CD14-positive monocyte (primary cell): ENCODE results near the gene LAMC1. TPM values are rescaled to one million over a fixed set of nuclear protein-coding genes. Genes with fewer than 3 reads are reported as not detected.

Source experiments
- DNase-seq, 3 donors: peaks; one replicate each; pipeline ENCODE4 v3.0.0-alpha.2; 2011 to 2022
- H2AFZ ChIP-seq: 2 replicates; pipeline ENCODE4 v1.6.0; 2012; ENCODE audit warnings: mild to moderate bottlenecking, low read depth, low read length, inconsistent platforms; ENCODE audit not compliant: insufficient read depth, poor library complexity, severe bottlenecking
- H3K27ac ChIP-seq, 2 donors: 1 replicate in 1 of 2; 2 replicates in 1 of 2; pipeline ENCODE4 v1.5.1; 2012 to 2013; ENCODE audit warnings: low read length in 2 of 2, control low read depth in 1 of 2, inconsistent platforms in 1 of 2, low read depth in 1 of 2, mild to moderate bottlenecking in 1 of 2
- H3K27me3 ChIP-seq, 2 donors: one replicate each; pipeline versions ENCODE4 v1.6.0 to v1.6.1; 2011 to 2013; ENCODE audit warnings: low read length in 2 of 2; ENCODE audit not compliant: control insufficient read depth in 2 of 2, insufficient read depth in 2 of 2
- H3K36me3 ChIP-seq, 2 donors: replicated peaks in 1 of 2; 1 replicate in 1 of 2; 2 replicates in 1 of 2; pipeline versions ENCODE4 v1.5.1 to v1.6.1; 2012 to 2013; ENCODE audit warnings: low read length in 2 of 2, control low read depth in 1 of 2, inconsistent platforms in 1 of 2, mild to moderate bottlenecking in 1 of 2; ENCODE audit not compliant: insufficient read depth in 2 of 2, control insufficient read depth in 1 of 2
- H3K4me1 ChIP-seq, 2 donors: 1 replicate in 1 of 2; 2 replicates in 1 of 2; pipeline versions ENCODE4 v1.5.1 to v1.6.1; 2012 to 2013; ENCODE audit warnings: low read length in 2 of 2, control low read depth in 1 of 2, inconsistent platforms in 1 of 2, mild to moderate bottlenecking in 1 of 2, moderate library complexity in 1 of 2; ENCODE audit not compliant: insufficient read depth in 2 of 2, control insufficient read depth in 1 of 2
- H3K4me2 ChIP-seq: replicated peaks from 2 replicates; pipeline ENCODE3; 2012; ENCODE audit warnings: low read length, moderate library complexity, mild to moderate bottlenecking; ENCODE audit not compliant: poor library complexity, severe bottlenecking; ENCODE audit errors: extremely low read depth
- H3K4me3 ChIP-seq, 3 experiments: fragments of 200-600 bp in 1 of 3; sonication (generic) in 1 of 3; replicated peaks in 1 of 3; 1 replicate in 2 of 3; 2 replicates in 1 of 3; pipeline ENCODE4 v1.5.1; 2011 to 2013; ENCODE audit warnings: low read length in 3 of 3, mild to moderate bottlenecking in 3 of 3, control low read depth in 2 of 3, low read depth in 2 of 3, inconsistent platforms in 1 of 3, moderate library complexity in 1 of 3
- H3K79me2 ChIP-seq: 2 replicates; pipeline ENCODE4 v1.6.0; 2012; ENCODE audit warnings: mild to moderate bottlenecking, control low read depth, inconsistent platforms, low read length, moderate library complexity; ENCODE audit not compliant: insufficient read depth
- H3K9ac ChIP-seq: 2 replicates; pipeline ENCODE4 v1.6.0; 2017; ENCODE audit warnings: low read length, mild to moderate bottlenecking; ENCODE audit not compliant: insufficient read depth, poor library complexity, severe bottlenecking
- H3K9me3 ChIP-seq, 2 donors: replicated peaks in 1 of 2; 1 replicate in 1 of 2; 2 replicates in 1 of 2; pipeline versions ENCODE4 v1.5.1 to v1.6.1; 2012 to 2013; ENCODE audit warnings: low read length in 2 of 2, control low read depth in 1 of 2; ENCODE audit not compliant: control insufficient read depth in 1 of 2, insufficient read depth in 1 of 2
- H4K20me1 ChIP-seq: 2 replicates; pipeline ENCODE4 v1.6.0; 2012; ENCODE audit warnings: mild to moderate bottlenecking, low read length, control low read depth, moderate library complexity; ENCODE audit not compliant: insufficient read depth
- H3K27ac Mint-ChIP-seq, 7 donors: one replicate each; pipeline ENCODE4 v1.8.0; 2020; ENCODE audit warnings: mild to moderate bottlenecking in 7 of 7, mixed read lengths in 7 of 7, moderate library complexity in 6 of 7, inconsistent platforms in 2 of 7
- H3K27me3 Mint-ChIP-seq, 3 donors: one replicate each; pipeline ENCODE4 v1.8.0; 2021 to 2022; ENCODE audit warnings: low read depth in 3 of 3, mild to moderate bottlenecking in 3 of 3, mixed read lengths in 3 of 3, moderate library complexity in 3 of 3, inconsistent platforms in 1 of 3
- H3K36me3 Mint-ChIP-seq, 2 donors: one replicate each; pipeline ENCODE4 v1.8.0; 2020; ENCODE audit warnings: mixed read lengths in 2 of 2, inconsistent platforms in 1 of 2, mild to moderate bottlenecking in 1 of 2
- H3K4me1 Mint-ChIP-seq: one replicate; pipeline ENCODE4 v1.8.0; 2020; ENCODE audit warnings: mild to moderate bottlenecking, mixed read lengths
- H3K4me3 Mint-ChIP-seq, 2 donors: one replicate each; pipeline ENCODE4 v1.8.0; 2020; ENCODE audit warnings: mild to moderate bottlenecking in 2 of 2, mixed read lengths in 2 of 2, moderate library complexity in 1 of 2
- H3K9me3 Mint-ChIP-seq, 7 donors: one replicate each; pipeline ENCODE4 v1.8.0; 2020 to 2022; ENCODE audit warnings: mixed read lengths in 7 of 7, mild to moderate bottlenecking in 6 of 7, moderate library complexity in 6 of 7, inconsistent platforms in 2 of 7
- WGBS: methylation state at CpG from one replicate; pipeline ENCODE4 v1.1.5; 2013; ENCODE audit warnings: missing lambda C conversion rate; ENCODE audit not compliant: insufficient coverage; 5-methylcytosine and 5-hydroxymethylcytosine counted together
- intact Hi-C, 2 donors: fragments of 100-400 bp; cut with micrococcal nuclease; formaldehyde crosslinking; loops; one replicate each; pipeline versions ENCODE4 v1.15.0 to v1.15.1; 2023
- polyA plus RNA-seq, 3 donors: library from polyadenylated mRNA; depleted of rRNA in 1 of 3; unstranded in 2 of 3; stranded (reverse) in 1 of 3; fragments of 300-500 nt in 2 of 3; fragments of >200 nt in 1 of 3; fragmentation: Illumina TruSeq in 2 of 3; gene quantifications; 1 replicate in 2 of 3; 2 replicates in 1 of 3; pipeline ENCODE4 v1.2.3, GENCODE V29; 2012 to 2021
- TF ChIP-seq, protein P1 (sequence below): fragments of 200-600 bp; IDR thresholded peaks from one replicate; pipeline ENCODE4 v1.8.0; 2022; ENCODE audit warnings: antibody characterized with exemption, mild to moderate bottlenecking

Gene LAMC1
- polyA plus RNA-seq, 3 donors, result 0.34 to 1.7 (median 0.95) TPM

DNA sequence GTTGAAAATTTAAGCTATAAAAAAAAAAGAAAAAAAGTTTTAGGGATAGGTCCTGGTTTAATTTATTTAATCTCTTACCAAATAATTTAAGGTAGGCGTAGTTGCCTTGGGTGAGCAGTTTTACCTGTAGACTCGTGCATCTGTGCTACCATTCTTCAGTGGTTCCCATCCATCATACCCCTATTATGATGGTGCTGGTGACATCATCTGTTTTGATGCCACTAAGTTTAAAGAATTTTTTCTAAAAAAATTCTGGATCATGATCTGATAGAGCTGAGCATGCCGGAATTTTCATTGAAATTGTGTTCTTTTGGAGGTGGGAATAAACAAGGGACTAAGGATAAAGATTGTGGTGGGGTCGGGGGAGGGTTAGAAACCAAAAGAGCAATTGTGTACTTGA is 15.7 kb downstream of the LAMC1 start:
- peaks cover 2 to 5% (median 2%) of the 10 kb centered on the region in 3 donors for H3K27me3 Mint-ChIP-seq
- Histone ChIP-seq H2AFZ (no peak overlapping the region), H4K20me1 (no peaks in the 10 kb centered on the region), H3K9me3 (no peaks in the 10 kb centered on the region), H3K4me3 (no peak overlapping the region), H3K27me3 (no peaks in the 10 kb centered on the region), H3K36me3 (no peaks in the 10 kb centered on the region), H3K9ac (no peak overlapping the region), H3K4me1 (peaks cover 0 to 12% of the 10 kb centered on the region in 2 donors), H3K79me2 (no peaks in the 10 kb centered on the region), H3K27ac (no peak overlapping the region), H3K4me2 (no peak overlapping the region)
- H3K27ac Mint-ChIP-seq, result no peak overlapping the region
- H3K4me3 Mint-ChIP-seq, result no peak overlapping the region
- intact Hi-C loops, result no loop called here
- no peaks in the 10 kb centered on the region for H3K36me3 Mint-ChIP-seq
- 85% methylated on average over 2 of the region's 4 CpGs for WGBS
- no peak for DNase-seq
- TF ChIP-seq, protein P1, sequence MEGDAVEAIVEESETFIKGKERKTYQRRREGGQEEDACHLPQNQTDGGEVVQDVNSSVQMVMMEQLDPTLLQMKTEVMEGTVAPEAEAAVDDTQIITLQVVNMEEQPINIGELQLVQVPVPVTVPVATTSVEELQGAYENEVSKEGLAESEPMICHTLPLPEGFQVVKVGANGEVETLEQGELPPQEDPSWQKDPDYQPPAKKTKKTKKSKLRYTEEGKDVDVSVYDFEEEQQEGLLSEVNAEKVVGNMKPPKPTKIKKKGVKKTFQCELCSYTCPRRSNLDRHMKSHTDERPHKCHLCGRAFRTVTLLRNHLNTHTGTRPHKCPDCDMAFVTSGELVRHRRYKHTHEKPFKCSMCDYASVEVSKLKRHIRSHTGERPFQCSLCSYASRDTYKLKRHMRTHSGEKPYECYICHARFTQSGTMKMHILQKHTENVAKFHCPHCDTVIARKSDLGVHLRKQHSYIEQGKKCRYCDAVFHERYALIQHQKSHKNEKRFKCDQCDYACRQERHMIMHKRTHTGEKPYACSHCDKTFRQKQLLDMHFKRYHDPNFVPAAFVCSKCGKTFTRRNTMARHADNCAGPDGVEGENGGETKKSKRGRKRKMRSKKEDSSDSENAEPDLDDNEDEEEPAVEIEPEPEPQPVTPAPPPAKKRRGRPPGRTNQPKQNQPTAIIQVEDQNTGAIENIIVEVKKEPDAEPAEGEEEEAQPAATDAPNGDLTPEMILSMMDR, result no peak
- H3K4me1 Mint-ChIP-seq, result peaks cover 16% of the 10 kb centered on the region
- H3K9me3 Mint-ChIP-seq, result no peaks in the 10 kb centered on the region

DNA sequence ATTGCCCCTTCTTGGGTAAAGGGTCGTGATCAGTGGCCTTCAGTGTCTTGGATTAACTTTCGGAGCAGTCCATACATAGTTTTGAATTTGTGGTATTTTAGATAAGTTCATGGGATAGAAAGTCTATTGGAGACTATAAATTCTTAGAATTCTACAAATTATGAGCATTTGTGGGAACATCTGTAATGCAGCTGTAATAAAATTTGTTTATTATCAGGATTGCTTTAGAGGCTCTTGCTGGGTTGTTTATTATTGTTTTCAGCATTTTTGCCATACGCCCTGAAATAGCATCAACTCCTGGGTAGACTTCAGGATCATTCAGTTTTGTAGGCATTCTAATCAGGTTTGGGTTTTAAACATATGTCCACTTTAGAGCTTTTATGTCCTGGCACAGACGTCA is 16.1 kb downstream of the LAMC1 start:
- H3K79me2 ChIP-seq, result no peaks in the 10 kb centered on the region
- H3K27me3 ChIP-seq, result no peaks in the 10 kb centered on the region
- no peak overlapping the region for H2AFZ ChIP-seq
- 67% methylated on average over 1 of the region's 4 CpGs for WGBS
- H3K4me1 Mint-ChIP-seq, result peaks cover 16% of the 10 kb centered on the region
- no peak overlapping the region for H3K4me3 ChIP-seq
- H3K36me3 ChIP-seq, result no peaks in the 10 kb centered on the region
- TF ChIP-seq, protein P1, result no peak
- H3K9me3 ChIP-seq, result no peaks in the 10 kb centered on the region
- DNase-seq, result no peak
- no peaks in the 10 kb centered on the region for H4K20me1 ChIP-seq
- H3K4me3 Mint-ChIP-seq, result no peak overlapping the region
- no peak overlapping the region for H3K4me2 ChIP-seq
- intact Hi-C loops, result no loop called here
- H3K4me1 ChIP-seq, result peaks cover 0 to 12% of the 10 kb centered on the region in 2 donors
- peaks cover 1 to 5% (median 2%) of the 10 kb centered on the region in 3 donors for H3K27me3 Mint-ChIP-seq
- H3K27ac Mint-ChIP-seq, result no peak overlapping the region
- no peaks in the 10 kb centered on the region for H3K36me3 Mint-ChIP-seq
- H3K9ac ChIP-seq, result no peak overlapping the region
- H3K9me3 Mint-ChIP-seq, result no peaks in the 10 kb centered on the region
- no peak overlapping the region for H3K27ac ChIP-seq
